Measurements from ENCODE around the gene CD2AP. TPM values are rescaled to one million over a fixed set of nuclear protein-coding genes. Genes with fewer than 3 reads are reported as not detected.

CD2AP gene
- total and polyA plus RNA-seq, 9 of the 15 experiments (the other 6 are each of a cell fraction or from before 2014, with no cell fraction given), result 9.4 to 69.7 (median 38.7) TPM

DNA sequence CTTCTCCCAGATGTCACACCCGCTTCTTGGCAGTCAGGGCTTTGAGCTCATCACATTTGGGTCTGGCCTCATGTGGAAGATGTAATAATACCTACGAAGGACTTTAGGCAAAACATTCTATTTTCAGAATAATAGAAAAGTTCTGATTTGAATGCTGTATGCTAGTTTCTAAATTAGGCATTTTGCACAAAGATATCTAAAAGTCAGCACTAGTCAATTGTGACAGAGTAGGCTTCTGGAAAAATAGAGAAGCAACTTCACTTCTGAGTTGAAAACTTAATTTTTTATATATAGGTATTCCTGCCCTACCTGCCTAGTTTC is 38.3 kb upstream of the CD2AP start (continued):
- TF ChIP-seq JUNB (CRISPR knock-in tag; conservative IDR thresholded peaks at IDR 0.05), result no peak
- TF ChIP-seq HNRNPL (IDR thresholded peaks at IDR 0.05; ENCODE audit: low read depth, low read length), result no peak
- TF ChIP-seq FOXA3 (CRISPR knock-in tag; conservative IDR thresholded peaks at IDR 0.05 in 1 of 2, IDR thresholded peaks at IDR 0.05 in 1 of 2), result no peak
- TF ChIP-seq BCL6 (CRISPR knock-in tag; IDR thresholded peaks at IDR 0.05), result no peak
- no peak for TF ChIP-seq MYC (IDR thresholded peaks at IDR 0.05; ENCODE audit: low read depth, low read length)
- no peak for TF ChIP-seq MYC (CRISPR knock-in tag; IDR thresholded peaks at IDR 0.05; ENCODE audit: borderline replicate concordance, low read depth)
- TF ChIP-seq CBFA2T3 (IDR thresholded peaks at IDR 0.05), result no peak
- TF ChIP-seq, protein P1, sequence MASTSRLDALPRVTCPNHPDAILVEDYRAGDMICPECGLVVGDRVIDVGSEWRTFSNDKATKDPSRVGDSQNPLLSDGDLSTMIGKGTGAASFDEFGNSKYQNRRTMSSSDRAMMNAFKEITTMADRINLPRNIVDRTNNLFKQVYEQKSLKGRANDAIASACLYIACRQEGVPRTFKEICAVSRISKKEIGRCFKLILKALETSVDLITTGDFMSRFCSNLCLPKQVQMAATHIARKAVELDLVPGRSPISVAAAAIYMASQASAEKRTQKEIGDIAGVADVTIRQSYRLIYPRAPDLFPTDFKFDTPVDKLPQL (IDR thresholded peaks at IDR 0.05; ENCODE audit: extremely low read depth, insufficient read length), result no peak
- TF ChIP-seq NCOA4 (IDR thresholded peaks at IDR 0.05; ENCODE audit: partially characterized antibody), result no peak

DNA sequence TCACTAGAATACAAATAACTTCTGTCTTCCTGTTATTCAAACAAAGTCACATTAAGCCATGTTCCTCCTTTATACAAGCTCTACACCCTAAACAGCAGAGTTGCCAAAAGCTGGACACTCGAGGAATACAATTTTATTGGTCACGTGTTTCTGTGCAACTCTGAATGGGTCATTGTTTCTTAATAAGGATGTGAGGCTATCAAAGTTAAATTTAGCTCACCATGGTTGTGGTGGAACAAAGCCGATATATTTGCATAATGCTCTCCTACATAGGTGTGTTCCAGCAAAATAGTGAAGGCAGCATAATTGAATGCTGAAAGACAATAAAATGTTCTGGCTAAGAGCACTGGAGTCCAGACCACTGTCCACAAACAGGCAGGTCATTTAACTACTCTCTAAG is 36.9 kb upstream of the CD2AP start:
- Histone ChIP-seq H3K27me3 (ENCODE audit: control insufficient read depth in 2 of 2, insufficient read depth in 2 of 2, low read length in 2 of 2) (no peaks in the 10 kb centered on the region), H3K79me2 (ENCODE audit: control insufficient read depth, insufficient read depth, low read length) (no peaks in the 10 kb centered on the region), H3K36me3 (ENCODE audit: control insufficient read depth, insufficient read depth, low read length) (no peaks in the 10 kb centered on the region), H4K20me1 (replicated peaks; ENCODE audit: control insufficient read depth, insufficient read depth, low read length) (no peaks in the 10 kb centered on the region), H3K4me1 (replicated peaks in 1 of 2; ENCODE audit: control insufficient read depth in 2 of 2, insufficient read depth in 2 of 2, low read length in 2 of 2) (peaks cover 0 to 12% of the 10 kb centered on the region in 2 experiments; a peak in 4 of 5 replicates), H2AFZ (ENCODE audit: low read depth, low read length) (no peak overlapping the region), H3K4me2 (ENCODE audit: insufficient read depth, low read length) (no peak overlapping the region), H3K27ac (ENCODE audit: extremely low read depth, low read depth, low read length) (no peak overlapping the region), H3K9ac (ENCODE audit: insufficient read depth in 1 of 2, low read depth in 2 of 2, low read length in 2 of 2) (no peak overlapping the region), H3K4me3 (no peak overlapping the region), H3K9me1 (ENCODE audit: control insufficient read depth, insufficient read depth, low read length) (no peaks in the 10 kb centered on the region), H3K9me3 (replicated peaks; ENCODE audit: control insufficient read depth, insufficient read depth, low read depth, low read length) (peaks cover 2% of the 10 kb centered on the region; the same call in 1 of the 2 replicates)
- no peak for DNase-seq (ENCODE audit: extremely low read depth in 1 of 4, low spot score in 3 of 4)
- TF ChIP-seq PTRF (tag; IDR thresholded peaks at IDR 0.05), result no peak
- TF ChIP-seq BRF1 (IDR thresholded peaks at IDR 0.05; ENCODE audit: borderline replicate concordance, extremely low read depth, insufficient read length), result no peak
- TF ChIP-seq NELFE (IDR thresholded peaks at IDR 0.05; ENCODE audit: insufficient read depth, insufficient read length), result no peak
- TF ChIP-seq, protein P2, sequence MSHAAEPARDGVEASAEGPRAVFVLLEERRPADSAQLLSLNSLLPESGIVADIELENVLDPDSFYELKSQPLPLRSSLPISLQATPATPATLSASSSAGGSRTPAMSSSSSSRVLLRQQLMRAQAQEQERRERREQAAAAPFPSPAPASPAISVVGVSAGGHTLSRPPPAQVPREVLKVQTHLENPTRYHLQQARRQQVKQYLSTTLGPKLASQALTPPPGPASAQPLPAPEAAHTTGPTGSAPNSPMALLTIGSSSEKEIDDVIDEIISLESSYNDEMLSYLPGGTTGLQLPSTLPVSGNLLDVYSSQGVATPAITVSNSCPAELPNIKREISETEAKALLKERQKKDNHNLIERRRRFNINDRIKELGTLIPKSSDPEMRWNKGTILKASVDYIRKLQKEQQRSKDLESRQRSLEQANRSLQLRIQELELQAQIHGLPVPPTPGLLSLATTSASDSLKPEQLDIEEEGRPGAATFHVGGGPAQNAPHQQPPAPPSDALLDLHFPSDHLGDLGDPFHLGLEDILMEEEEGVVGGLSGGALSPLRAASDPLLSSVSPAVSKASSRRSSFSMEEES (CRISPR knock-in tag; IDR thresholded peaks at IDR 0.05), result 0 out of 2 replicates have a peak, but pooled peaks have one; percentile 3
- ChIA-PET CTCF (ENCODE audit: low intra/inter-chr PET ratio) (no interaction called here), POLR2A (interaction anchor here (2.2 kb wide), 1 partner anchor 20 kb away, joined by 6 read pairs; no protein-coding TSS in a partner anchor)
- in situ Hi-C loops (cut with MboI) (no loop called here), intact Hi-C loops (cut with micrococcal nuclease) (no loop called here)
- no TSS peak for BruUV-seq (replicated peaks)
- WGBS (ENCODE audit: insufficient coverage, low coverage, missing lambda C conversion rate), result 54% methylated on average over 3 of the region's 3 CpGs
- FAIRE-seq, result no peak
- ATAC-seq, result no peak
